Liver (tissue), 9 donors: ENCODE measurements around the gene COMP. TPM values are rescaled to one million over a fixed set of nuclear protein-coding genes. Genes with fewer than 3 reads are reported as not detected.

Experiments used
- DNase-seq: peaks from one replicate; pipeline ENCODE4 v3.0.0-alpha.2; 2017; ENCODE audit warnings: low spot score
- H3K27ac ChIP-seq, 2 donors: one replicate each; pipeline ENCODE4 v1.7.0; 2013; ENCODE audit warnings: inconsistent platforms in 2 of 2, low read length in 2 of 2, control low read depth in 1 of 2, low read depth in 1 of 2, mild to moderate bottlenecking in 1 of 2
- H3K27me3 ChIP-seq, 4 donors: one replicate each; pipeline versions ENCODE4 v1.6.1 to v1.7.0; 2013; ENCODE audit warnings: low read length in 3 of 4, inconsistent platforms in 1 of 4, mild to moderate bottlenecking in 1 of 4, moderate library complexity in 1 of 4; ENCODE audit not compliant: control insufficient read depth in 4 of 4, insufficient read depth in 4 of 4
- H3K36me3 ChIP-seq, 4 donors: one replicate each; pipeline versions ENCODE4 v1.6.1 to v1.7.0; 2013; ENCODE audit warnings: low read length in 3 of 4, mild to moderate bottlenecking in 3 of 4, low read depth in 1 of 4, moderate library complexity in 1 of 4; ENCODE audit not compliant: control insufficient read depth in 4 of 4, insufficient read depth in 3 of 4
- H3K4me1 ChIP-seq, 4 donors: one replicate each; pipeline versions ENCODE4 v1.6.1 to v1.7.0; 2013; ENCODE audit warnings: low read length in 3 of 4, mild to moderate bottlenecking in 3 of 4, moderate library complexity in 1 of 4; ENCODE audit not compliant: control insufficient read depth in 4 of 4, insufficient read depth in 4 of 4
- H3K4me3 ChIP-seq, 3 donors: one replicate each; pipeline versions ENCODE4 v1.6.1 to v1.7.0; 2013; ENCODE audit warnings: low read length in 3 of 3, control low read depth in 1 of 3, low read depth in 1 of 3, mild to moderate bottlenecking in 1 of 3
- H3K9ac ChIP-seq, 2 donors: one replicate each; pipeline ENCODE4 v1.7.0; 2013; ENCODE audit warnings: low read length in 2 of 2, mild to moderate bottlenecking in 2 of 2, moderate library complexity in 2 of 2, control low read depth in 1 of 2, low read depth in 1 of 2
- H3K9me3 ChIP-seq, 4 donors: one replicate each; pipeline versions ENCODE4 v1.6.1 to v1.7.0; 2013; ENCODE audit warnings: low read length in 3 of 4; ENCODE audit not compliant: control insufficient read depth in 4 of 4
- EGR1 ChIP-seq, 2 donors: IDR thresholded peaks; 2 replicates each; pipeline ENCODE4 v1.6.1; 2016 to 2018; ENCODE audit warnings: antibody characterized with exemption in 2 of 2, low read depth in 2 of 2
- FOXA1 ChIP-seq: IDR thresholded peaks from 2 replicates; pipeline ENCODE4 v1.6.1; 2016; ENCODE audit warnings: antibody characterized with exemption
- FOXA2 ChIP-seq: IDR thresholded peaks from 2 replicates; pipeline ENCODE4 v1.6.1; 2016; ENCODE audit warnings: antibody characterized with exemption
- GABPA ChIP-seq, 2 donors: IDR thresholded peaks in 1 of 2; conservative IDR thresholded peaks in 1 of 2; 2 replicates each; pipeline ENCODE4 v1.6.1; 2016; ENCODE audit warnings: antibody characterized with exemption in 2 of 2, mild to moderate bottlenecking in 1 of 2, moderate library complexity in 1 of 2
- HNF4A ChIP-seq, 2 donors: conservative IDR thresholded peaks; 2 replicates each; pipeline ENCODE4 v1.6.1; 2016; ENCODE audit warnings: antibody characterized with exemption in 2 of 2, mild to moderate bottlenecking in 2 of 2
- HNF4G ChIP-seq: IDR thresholded peaks from 2 replicates; pipeline ENCODE4 v1.6.1; 2016; ENCODE audit warnings: antibody characterized with exemption
- JUND ChIP-seq, 2 donors: IDR thresholded peaks; 2 replicates each; pipeline ENCODE4 v1.6.1; 2016; ENCODE audit warnings: antibody characterized with exemption in 2 of 2
- MAX ChIP-seq: IDR thresholded peaks from 2 replicates; pipeline ENCODE4 v1.6.1; 2016; ENCODE audit warnings: antibody characterized with exemption
- NR2F2 ChIP-seq: IDR thresholded peaks from 2 replicates; pipeline ENCODE4 v1.6.1; 2016; ENCODE audit warnings: antibody characterized with exemption
- RAD21 ChIP-seq, 2 donors: IDR thresholded peaks; 2 replicates each; pipeline ENCODE4 v1.6.1; 2016; ENCODE audit warnings: antibody characterized with exemption in 2 of 2, mild to moderate bottlenecking in 2 of 2
- REST ChIP-seq: IDR thresholded peaks from 2 replicates; pipeline ENCODE4 v1.6.1; 2016; ENCODE audit warnings: antibody characterized with exemption, mild to moderate bottlenecking
- RXRA ChIP-seq, 2 donors: IDR thresholded peaks; 2 replicates each; pipeline ENCODE4 v1.6.1; 2017 to 2018; ENCODE audit warnings: antibody characterized with exemption in 2 of 2, mild to moderate bottlenecking in 1 of 2
- SP1 ChIP-seq: IDR thresholded peaks from 2 replicates; pipeline ENCODE4 v1.6.1; 2018; ENCODE audit warnings: antibody characterized with exemption, mild to moderate bottlenecking
- TAF1 ChIP-seq: conservative IDR thresholded peaks from 2 replicates; pipeline ENCODE4 v1.6.1; 2016; ENCODE audit warnings: antibody characterized with exemption, mild to moderate bottlenecking
- YY1 ChIP-seq: IDR thresholded peaks from 2 replicates; pipeline ENCODE4 v1.6.1; 2016; ENCODE audit warnings: antibody characterized with exemption, mild to moderate bottlenecking
- ZBTB33 ChIP-seq: IDR thresholded peaks from 2 replicates; pipeline ENCODE4 v1.6.1; 2016; ENCODE audit warnings: antibody characterized with exemption
- WGBS: extraction: QIAGEN DNeasy Blood & Tissue Kit; methylation state at CpG from one replicate; pipeline ENCODE4 v1.1.7; 2013; 5-methylcytosine and 5-hydroxymethylcytosine counted together
- polyA plus RNA-seq, 2 donors: library from polyadenylated mRNA; stranded (reverse) in 1 of 2; unstranded in 1 of 2; fragments of 200-250 nt in 1 of 2; fragments of >200 nt in 1 of 2; fragmentation: Nextera tagmentation in 1 of 2; extraction: Ambion mirVana in 1 of 2; gene quantifications; one replicate each; pipeline versions ENCODE4 v1.2.1 to v1.2.3, GENCODE V29; 2013 to 2015
- total RNA-seq, 2 donors: library from RNA; depleted of rRNA; stranded (reverse); fragments of >200 nt; gene quantifications; one replicate each; pipeline ENCODE4 v1.2.3, GENCODE V29; 2014
- donor health status: healthy.
- donor health status: healthy.
- donor health status: healthy.
- donor health status: healthy.
- donor health status: healthy.

Gene COMP
- total and polyA plus RNA-seq, 4 donors, result 0.03 to 0.17 TPM; not detected in 2

- no peak overlapping the region for H3K27ac ChIP-seq
- H3K27me3 ChIP-seq, result no peaks in the 10 kb centered on the region
- H3K9me3 ChIP-seq, result no peaks in the 10 kb centered on the region
- no peak overlapping the region for H3K9ac ChIP-seq
- no peak for TF ChIP-seq MAX
- TF ChIP-seq EGR1 (IDR thresholded peaks at IDR 0.05; ENCODE audit: low read depth in 2 of 2), result no peak
- no peak for TF ChIP-seq FOXA1
- no peak for TF ChIP-seq RAD21 (IDR thresholded peaks at IDR 0.05)
- no peak for TF ChIP-seq NR2F2
- no peak for TF ChIP-seq FOXA2
- TF ChIP-seq HNF4G, result no peak
- no peak for TF ChIP-seq RXRA (IDR thresholded peaks at IDR 0.05)
- TF ChIP-seq SP1, result no peak
- no peak for TF ChIP-seq YY1
- 96% methylated on average over 15 of the region's 15 CpGs for WGBS
- no peaks in the 10 kb centered on the region for H3K4me1 ChIP-seq
- no peak overlapping the region for H3K4me3 ChIP-seq
- no peaks in the 10 kb centered on the region for H3K36me3 ChIP-seq
- DNase-seq, result no peak
These were observed 21.0 kb downstream of the COMP start for GRCh38 chr19:18769989-18770528.

- H3K9ac ChIP-seq, result no peak overlapping the region
- H3K4me3 ChIP-seq, result no peak overlapping the region
- H3K27me3 ChIP-seq, result no peaks in the 10 kb centered on the region
- WGBS, result 88% methylated on average over 24 of the region's 24 CpGs
- H3K9me3 ChIP-seq, result no peaks in the 10 kb centered on the region
- no peaks in the 10 kb centered on the region for H3K4me1 ChIP-seq
- no peak for DNase-seq
- TF ChIP-seq ZBTB33, result no peak
- no peak for TF ChIP-seq RXRA (IDR thresholded peaks at IDR 0.05)
- TF ChIP-seq REST, result no peak
- TF ChIP-seq HNF4A (conservative IDR thresholded peaks at IDR 0.05), result no peak
- TF ChIP-seq YY1, result no peak
- TF ChIP-seq RAD21 (IDR thresholded peaks at IDR 0.05), result no peak
- no peak for TF ChIP-seq TAF1
- TF ChIP-seq NR2F2, result no peak
- TF ChIP-seq JUND (IDR thresholded peaks at IDR 0.05), result no peak
- no peak for TF ChIP-seq EGR1 (IDR thresholded peaks at IDR 0.05; ENCODE audit: low read depth in 2 of 2)
- TF ChIP-seq FOXA1, result no peak
- no peak for TF ChIP-seq HNF4G
- TF ChIP-seq GABPA (IDR thresholded peaks at IDR 0.05 in 1 of 2, conservative IDR thresholded peaks at IDR 0.05 in 1 of 2), result no peak
- H3K27ac ChIP-seq, result no peak overlapping the region
- H3K36me3 ChIP-seq, result no peaks in the 10 kb centered on the region
These were observed 21.9 kb downstream of the COMP start for GRCh38 chr19:18768997-18769891.
